ENCODE data around the gene DPH3. TPM values are rescaled to one million over a fixed set of nuclear protein-coding genes. Genes with fewer than 3 reads are reported as not detected.

DPH3 gene
- total RNA-seq, 3 donors from 2014 or later, result 17.7 to 33.6 (median 21.0) TPM

DNA sequence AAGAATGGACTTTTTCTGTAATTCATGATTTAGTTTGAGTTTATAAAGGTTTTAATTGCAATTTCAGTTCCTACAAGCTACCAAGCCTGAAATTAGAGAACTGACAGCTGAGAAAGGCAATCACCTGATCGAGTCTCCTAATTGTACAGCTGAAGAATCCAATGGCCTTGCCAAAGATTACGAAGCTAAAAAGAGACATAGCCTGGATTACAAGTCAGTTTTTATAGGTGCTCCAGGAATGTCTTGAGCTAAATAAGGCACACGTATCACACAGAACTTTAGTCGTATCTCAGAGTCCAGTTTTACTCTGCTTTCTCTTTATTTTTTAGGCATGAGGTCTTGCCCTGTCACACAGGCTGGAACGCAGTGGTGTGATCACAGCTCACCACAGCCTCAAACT lies 6.6 kb downstream of the DPH3 start:
- Histone ChIP-seq H3K9me3 (no peaks in the 10 kb centered on the region), H3K4me3 (no peak overlapping the region), H3K27ac (no peak overlapping the region), H3K4me1 (no peaks in the 10 kb centered on the region), H3K27me3 (no peaks in the 10 kb centered on the region), H3K36me3 (no peaks in the 10 kb centered on the region)
- intact Hi-C loops (cut with DNase I; ENCODE audit: low total_unique reads), result no loop called here
- no peak for DNase-seq (ENCODE audit: low spot score in 2 of 2)
- TF ChIP-seq POLR2AphosphoS5 (IDR thresholded peaks at IDR 0.05) (no peak), POLR2A (IDR thresholded peaks at IDR 0.05) (no peak)
- TF ChIP-seq, protein P1, sequence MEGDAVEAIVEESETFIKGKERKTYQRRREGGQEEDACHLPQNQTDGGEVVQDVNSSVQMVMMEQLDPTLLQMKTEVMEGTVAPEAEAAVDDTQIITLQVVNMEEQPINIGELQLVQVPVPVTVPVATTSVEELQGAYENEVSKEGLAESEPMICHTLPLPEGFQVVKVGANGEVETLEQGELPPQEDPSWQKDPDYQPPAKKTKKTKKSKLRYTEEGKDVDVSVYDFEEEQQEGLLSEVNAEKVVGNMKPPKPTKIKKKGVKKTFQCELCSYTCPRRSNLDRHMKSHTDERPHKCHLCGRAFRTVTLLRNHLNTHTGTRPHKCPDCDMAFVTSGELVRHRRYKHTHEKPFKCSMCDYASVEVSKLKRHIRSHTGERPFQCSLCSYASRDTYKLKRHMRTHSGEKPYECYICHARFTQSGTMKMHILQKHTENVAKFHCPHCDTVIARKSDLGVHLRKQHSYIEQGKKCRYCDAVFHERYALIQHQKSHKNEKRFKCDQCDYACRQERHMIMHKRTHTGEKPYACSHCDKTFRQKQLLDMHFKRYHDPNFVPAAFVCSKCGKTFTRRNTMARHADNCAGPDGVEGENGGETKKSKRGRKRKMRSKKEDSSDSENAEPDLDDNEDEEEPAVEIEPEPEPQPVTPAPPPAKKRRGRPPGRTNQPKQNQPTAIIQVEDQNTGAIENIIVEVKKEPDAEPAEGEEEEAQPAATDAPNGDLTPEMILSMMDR (IDR thresholded peaks at IDR 0.05), result no peak

DNA sequence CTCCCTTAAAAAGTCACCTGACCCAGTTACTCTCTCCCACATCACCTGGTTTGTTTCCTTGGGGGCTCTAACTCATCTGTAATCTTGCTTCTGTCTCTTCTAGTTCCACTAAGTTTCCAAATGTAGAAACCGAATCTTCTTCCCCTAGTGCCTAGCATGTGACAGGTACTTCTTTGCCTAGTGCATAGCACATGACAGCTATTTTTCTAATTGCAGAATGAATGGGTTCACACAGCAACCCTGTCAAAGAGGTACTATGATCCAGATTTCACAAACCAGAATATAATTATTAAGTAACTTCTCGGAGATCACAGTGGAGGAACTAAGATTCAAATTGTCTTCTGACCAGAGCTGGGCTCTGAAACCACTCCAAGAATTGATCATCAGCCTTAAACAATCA lies 7.4 kb downstream of the DPH3 start:
- Histone ChIP-seq H3K4me3 (no peak overlapping the region), H3K27ac (no peak overlapping the region), H3K27me3 (no peaks in the 10 kb centered on the region), H3K36me3 (no peaks in the 10 kb centered on the region), H3K9me3 (no peaks in the 10 kb centered on the region), H3K4me1 (no peaks in the 10 kb centered on the region)
- TF ChIP-seq POLR2AphosphoS5 (IDR thresholded peaks at IDR 0.05), result no peak
- TF ChIP-seq POLR2A (IDR thresholded peaks at IDR 0.05), result no peak
- TF ChIP-seq, protein P1 (IDR thresholded peaks at IDR 0.05), result no peak
- intact Hi-C loops (cut with DNase I; ENCODE audit: low total_unique reads), result no loop called here
- DNase-seq (ENCODE audit: low spot score in 2 of 2), result no peak

- Histone ChIP-seq H3K27me3 (no peaks in the 10 kb centered on the region), H3K9me3 (no peaks in the 10 kb centered on the region), H3K4me3 (no peak overlapping the region), H3K4me1 (no peaks in the 10 kb centered on the region), H3K36me3 (no peaks in the 10 kb centered on the region), H3K27ac (no peak overlapping the region)
- DNase-seq (ENCODE audit: low spot score in 2 of 2), result no peak
- TF ChIP-seq POLR2AphosphoS5 (IDR thresholded peaks at IDR 0.05), result no peak
- TF ChIP-seq, protein P1 (IDR thresholded peaks at IDR 0.05), result no peak
- no peak for TF ChIP-seq POLR2A (IDR thresholded peaks at IDR 0.05)
- intact Hi-C loops (cut with DNase I; ENCODE audit: low total_unique reads), result no loop called here
These were observed 9.0 kb downstream of the DPH3 start for GRCh38 chr3:16255726-16256125.

GRCh38 chr3:16255326-16255725 lies 9.4 kb downstream of the DPH3 start:
- intact Hi-C loops (cut with DNase I; ENCODE audit: low total_unique reads), result no loop called here
- Histone ChIP-seq H3K27ac (no peak overlapping the region), H3K9me3 (no peaks in the 10 kb centered on the region), H3K27me3 (no peaks in the 10 kb centered on the region), H3K36me3 (no peaks in the 10 kb centered on the region), H3K4me1 (no peaks in the 10 kb centered on the region), H3K4me3 (no peak overlapping the region)
- no peak for DNase-seq (ENCODE audit: low spot score in 2 of 2)
- TF ChIP-seq POLR2AphosphoS5 (IDR thresholded peaks at IDR 0.05) (no peak), POLR2A (IDR thresholded peaks at IDR 0.05) (no peak)

GRCh38 chr3:16254916-16255315 lies 9.8 kb downstream of the DPH3 start:
- TF ChIP-seq, protein P1 (IDR thresholded peaks at IDR 0.05), result no peak
- TF ChIP-seq POLR2A (IDR thresholded peaks at IDR 0.05) (no peak), POLR2AphosphoS5 (IDR thresholded peaks at IDR 0.05) (no peak)
- intact Hi-C loops (cut with DNase I; ENCODE audit: low total_unique reads), result no loop called here
- no peaks in the 10 kb centered on the region for H3K4me1 ChIP-seq
- DNase-seq (ENCODE audit: low spot score in 2 of 2), result no peak
- no peaks in the 10 kb centered on the region for H3K36me3 ChIP-seq
- no peak overlapping the region for H3K4me3 ChIP-seq
- H3K27ac ChIP-seq, result no peak overlapping the region
- no peaks in the 10 kb centered on the region for H3K9me3 ChIP-seq
- H3K27me3 ChIP-seq, result no peaks in the 10 kb centered on the region

GRCh38 chr3:16253601-16254000 lies 11.1 kb downstream of the DPH3 start:
- Histone ChIP-seq H3K9me3 (no peaks in the 10 kb centered on the region), H3K4me3 (no peak overlapping the region), H3K4me1 (no peaks in the 10 kb centered on the region), H3K27me3 (no peaks in the 10 kb centered on the region), H3K27ac (no peak overlapping the region), H3K36me3 (no peaks in the 10 kb centered on the region)
- DNase-seq (ENCODE audit: low spot score in 2 of 2), result peak in 1 of 2 donors; percentile 33
- TF ChIP-seq POLR2AphosphoS5 (IDR thresholded peaks at IDR 0.05) (peak; percentile 48 to 71 (median 51)), POLR2A (IDR thresholded peaks at IDR 0.05) (no peak)
- TF ChIP-seq, protein P1 (IDR thresholded peaks at IDR 0.05), result no peak
- intact Hi-C loops (cut with DNase I; ENCODE audit: low total_unique reads), result no loop called here

Data from breast epithelium (tissue), 4 donors.